K562 (cell line): ENCODE results near the gene HOMEZ. TPM values are rescaled to one million over a fixed set of nuclear protein-coding genes. Genes with fewer than 3 reads are reported as not detected.
A peak's percentile ranks its signal among the peaks of the same experiment; 100 is the strongest.

Experiments
- ARHGAP35 ChIP-seq: fragments of 450-650 bp; IDR thresholded peaks from 2 replicates; pipeline ENCODE4 v1.6.1; 2018; ENCODE audit not compliant: partially characterized antibody
- BHLHE40 ChIP-seq: IDR thresholded peaks from 2 replicates; pipeline ENCODE4 v1.6.1; 2011; ENCODE audit warnings: low read length, improper control_type of control experiment
- BRD9 ChIP-seq: fragments of 450-650 bp; IDR thresholded peaks from 2 replicates; pipeline ENCODE4 v1.6.1; 2018; ENCODE audit warnings: low read depth; ENCODE audit not compliant: partially characterized antibody
- C11orf30 ChIP-seq: fragments of 450-650 bp; IDR thresholded peaks from 2 replicates; pipeline ENCODE4 v1.6.1; 2016; ENCODE audit warnings: low read depth, mild to moderate bottlenecking
- CEBPB ChIP-seq: fragments of 450-650 bp; IDR thresholded peaks from 2 replicates; pipeline ENCODE4 v1.6.1; 2016; ENCODE audit warnings: missing genetic modification characterization, missing compliant biosample characterization
- CHD2 ChIP-seq: IDR thresholded peaks from 2 replicates; pipeline ENCODE4 v1.6.1; 2011; ENCODE audit warnings: low read depth, low read length
- ELF2 ChIP-seq: fragments of 250-450 bp; sonication (Bioruptor Pico); IDR thresholded peaks from 2 replicates; pipeline ENCODE4 v1.5.0; 2021; ENCODE audit warnings: mild to moderate bottlenecking
- EP300 ChIP-seq: IDR thresholded peaks from 2 replicates; pipeline ENCODE4 v1.6.1; 2012; ENCODE audit warnings: low read length, improper control_type of control experiment
- ID3 ChIP-seq, 2 experiments: fragments of 250-450 bp in 1 of 2; fragments of 450-650 bp in 1 of 2; sonication (Bioruptor Pico) in 1 of 2; IDR thresholded peaks; 2 replicates each; pipeline versions ENCODE4 v1.6.1 to v1.8.0; 2016 to 2021; ENCODE audit warnings: mild to moderate bottlenecking in 2 of 2, moderate library complexity in 2 of 2, missing compliant biosample characterization in 1 of 2, missing genetic modification characterization in 1 of 2
- NFE2 ChIP-seq: IDR thresholded peaks from 2 replicates; pipeline ENCODE4 v1.6.1; 2014; ENCODE audit warnings: antibody characterized with exemption, low read depth
- POLR2H ChIP-seq: IDR thresholded peaks from 2 replicates; pipeline ENCODE4 v1.6.1; 2016; ENCODE audit warnings: missing genetic modification characterization, low read depth, mild to moderate bottlenecking, control low read depth, missing compliant biosample characterization, moderate library complexity
- RUNX1 ChIP-seq: sonication (generic); IDR thresholded peaks from 2 replicates; pipeline ENCODE4 v1.6.1; 2016; ENCODE audit warnings: antibody characterized with exemption, low read depth
- SNAPC5 ChIP-seq: fragments of 250-450 bp; sonication (Bioruptor Pico); IDR thresholded peaks from 2 replicates; pipeline ENCODE4 v1.8.0; 2021; ENCODE audit warnings: moderate library complexity, mild to moderate bottlenecking, inconsistent platforms
- TBL1XR1 ChIP-seq, 2 experiments: IDR thresholded peaks; 2 replicates each; pipeline ENCODE4 v1.6.1; 2012; ENCODE audit warnings: improper control_type of control experiment in 2 of 2, low read length in 2 of 2, mild to moderate bottlenecking in 1 of 2
- TEAD1 ChIP-seq, 2 experiments: fragments of 450-650 bp in 1 of 2; sonication (generic) in 1 of 2; formaldehyde crosslinking; IDR thresholded peaks; 2 replicates each; pipeline versions ENCODE4 v1.4.0 to v1.8.0; 2020 to 2022; ENCODE audit warnings: mild to moderate bottlenecking in 2 of 2, missing genetic modification reagents in 1 of 2
- THRB ChIP-seq: fragments of 450-650 bp; formaldehyde crosslinking; conservative IDR thresholded peaks from 2 replicates; pipeline ENCODE4 v1.4.0; 2022; ENCODE audit warnings: mild to moderate bottlenecking, missing genetic modification characterization
- TRIM24 ChIP-seq, 2 experiments: fragments of 450-650 bp; IDR thresholded peaks; 2 replicates each; pipeline ENCODE4 v1.6.1; 2016
- ZNF395 ChIP-seq: fragments of 200-800 bp; sonication (Bioruptor generic); IDR thresholded peaks from 2 replicates; pipeline ENCODE4 v1.6.1; 2017; ENCODE audit warnings: missing genetic modification characterization, missing compliant biosample characterization
- ZNF592 ChIP-seq: fragments of 450-650 bp; IDR thresholded peaks from 2 replicates; pipeline ENCODE4 v1.6.1; 2017; ENCODE audit warnings: antibody characterized with exemption, mild to moderate bottlenecking
- ZNF77 ChIP-seq: fragments of 250-450 bp; sonication (Bioruptor Pico); IDR thresholded peaks from 2 replicates; pipeline ENCODE4 v1.5.0; 2020
- polyA plus RNA-seq, 8 experiments: library from polyadenylated mRNA; depleted of rRNA in 4 of 8; stranded (reverse) in 5 of 8; unstranded in 3 of 8; fragments of >200 nt; fragmentation: Nextera tagmentation in 2 of 8; fragmentation: Illumina TruSeq in 1 of 8; extraction: Ambion mirVana in 2 of 8; extraction: Trizol in 1 of 8; gene quantifications; 2 replicates each; pipeline versions ENCODE4 v1.2.1 to v1.2.3, GENCODE V29; 2011 to 2014; ENCODE audit warnings: inconsistent platforms in 1 of 8, missing spikeins in 1 of 8
- total RNA-seq, 7 experiments: library from RNA; depleted of rRNA in 6 of 7; stranded (reverse); fragments of >200 nt in 6 of 7; fragmentation: Illumina TruSeq in 2 of 7; extraction: Trizol in 2 of 7; gene quantifications; 2 replicates each; pipeline versions ENCODE4 v1.2.1 to v1.2.3, GENCODE V29; 2011 to 2021; ENCODE audit warnings: low replicate concordance in 1 of 7

Gene HOMEZ
- total and polyA plus RNA-seq, 9 of the 15 experiments (the other 6 are each of a cell fraction or from before 2014, with no cell fraction given) = 3.0 to 30.2 (median 16.9) TPM

- TF ChIP-seq ZNF592 = 0 out of 2 replicates have a peak, but pooled peaks have one; percentile 56
- TF ChIP-seq ZNF395 (CRISPR knock-in tag) = no peak
- TF ChIP-seq EP300 = peak; percentile 73; the same call in 1 of the 2 replicates
- TF ChIP-seq BHLHE40 = peak; percentile 29; the same call in 1 of the 2 replicates
- TF ChIP-seq ARHGAP35 = no peak
- TF ChIP-seq ID3 (CRISPR knock-in tag; IDR thresholded peaks at IDR 0.05) = no peak
- TF ChIP-seq ID3 (tag; IDR thresholded peaks at IDR 0.05) = no peak
- TF ChIP-seq RUNX1 = no peak
- TF ChIP-seq ZNF77 = no peak
- peak; percentile 92 for TF ChIP-seq BRD9
- peak; percentile 55 for TF ChIP-seq NFE2
- no peak for TF ChIP-seq ELF2 (CRISPR knock-in tag)
- no peak for TF ChIP-seq TEAD1 (CRISPR knock-in tag; IDR thresholded peaks at IDR 0.05)
- no peak for TF ChIP-seq CEBPB (tag)
- TF ChIP-seq THRB (CRISPR knock-in tag) = peak; percentile 62; the same call in 1 of the 2 replicates
- TF ChIP-seq C11orf30 = peak; percentile 16; the same call in 1 of the 2 replicates
- no peak for TF ChIP-seq POLR2H (tag)
- no peak for TF ChIP-seq SNAPC5 (CRISPR knock-in tag)
- peak; percentile 58 for TF ChIP-seq CHD2
- peak; percentile 60 to 76; a peak in 3 of 4 replicates for TF ChIP-seq TRIM24 (IDR thresholded peaks at IDR 0.05)
- 0 out of 4 replicates have a peak, but pooled peaks of 1 of the 2 experiments have one; percentile 34 for TF ChIP-seq TBL1XR1 (IDR thresholded peaks at IDR 0.05; ENCODE audit: low read length in 2 of 2)
These were observed 9.0 kb upstream of the HOMEZ start (continued) for GRCh38 chr14:23294734-23295561.
